ENCODE measurements around the gene PKP1.

Gene PKP1

DNA sequence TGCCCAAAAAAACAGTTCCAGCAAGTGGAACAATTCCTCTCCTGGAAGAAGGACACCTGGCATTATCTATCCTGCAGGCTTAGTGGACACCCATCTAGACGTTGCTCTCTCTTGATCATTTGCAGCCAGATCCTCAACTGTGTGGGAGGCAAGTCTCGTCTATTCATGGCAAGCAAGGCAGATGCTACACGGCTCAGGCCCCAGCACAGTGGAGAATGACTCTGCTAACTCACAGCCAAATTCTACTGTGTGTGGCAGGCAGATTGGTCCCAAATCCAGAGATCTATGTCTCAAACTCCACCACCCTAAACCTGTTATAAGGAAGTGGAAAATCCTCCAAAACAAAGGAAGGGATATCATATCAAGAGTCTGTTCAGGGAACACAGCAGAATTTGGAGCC, 87.2 kb downstream of the PKP1 start:
- Histone ChIP-seq H3K27me3 (ENCODE audit: control insufficient read depth in 1 of 2, insufficient read depth in 2 of 2, low read length in 2 of 2) (peaks cover 0 to 4% of the 10 kb centered on the region in 2 donors), H3K36me3 (ENCODE audit: insufficient read depth, low read length) (no peaks in the 10 kb centered on the region), H3K4me3 (ENCODE audit: low read depth in 1 of 2, low read length in 2 of 2) (no peak overlapping the region), H3K4me1 (ENCODE audit: insufficient read depth, low read length) (no peaks in the 10 kb centered on the region), H3K9me3 (ENCODE audit: low read length) (no peaks in the 10 kb centered on the region), H3K9ac (ENCODE audit: low read length) (no peak overlapping the region), H3K27ac (ENCODE audit: low read depth, low read length) (no peak overlapping the region)

DNA sequence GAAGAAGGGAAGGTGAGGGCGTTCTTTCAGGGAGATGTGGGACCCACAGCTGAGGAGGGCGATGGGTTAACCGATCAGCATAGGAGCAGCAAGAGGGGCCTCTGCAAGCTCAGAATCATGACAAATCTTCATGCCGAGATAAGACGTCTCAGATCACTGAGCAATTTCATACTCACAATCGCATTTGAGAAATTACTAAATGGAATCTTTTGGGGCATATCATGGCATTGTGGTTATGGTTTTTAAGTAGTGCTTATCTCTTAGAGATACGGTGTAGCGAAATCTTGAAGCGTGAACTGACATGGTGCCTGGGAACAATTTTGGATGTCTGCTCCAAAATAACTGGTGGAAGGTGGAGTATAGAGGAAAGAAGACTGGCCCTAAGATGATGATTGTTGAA, 88.0 kb downstream of the PKP1 start:
- H3K4me1 ChIP-seq (ENCODE audit: insufficient read depth, low read length) = no peaks in the 10 kb centered on the region
- no peak overlapping the region for H3K4me3 ChIP-seq (ENCODE audit: low read depth in 1 of 2, low read length in 2 of 2)
- H3K36me3 ChIP-seq (ENCODE audit: insufficient read depth, low read length) = no peaks in the 10 kb centered on the region
- H3K27ac ChIP-seq (ENCODE audit: low read depth, low read length) = no peak overlapping the region
- H3K9ac ChIP-seq (ENCODE audit: low read length) = no peak overlapping the region
- H3K9me3 ChIP-seq (ENCODE audit: low read length) = no peaks in the 10 kb centered on the region
- peaks cover 0 to 4% of the 10 kb centered on the region in 2 donors for H3K27me3 ChIP-seq (ENCODE audit: control insufficient read depth in 1 of 2, insufficient read depth in 2 of 2, low read length in 2 of 2)

DNA sequence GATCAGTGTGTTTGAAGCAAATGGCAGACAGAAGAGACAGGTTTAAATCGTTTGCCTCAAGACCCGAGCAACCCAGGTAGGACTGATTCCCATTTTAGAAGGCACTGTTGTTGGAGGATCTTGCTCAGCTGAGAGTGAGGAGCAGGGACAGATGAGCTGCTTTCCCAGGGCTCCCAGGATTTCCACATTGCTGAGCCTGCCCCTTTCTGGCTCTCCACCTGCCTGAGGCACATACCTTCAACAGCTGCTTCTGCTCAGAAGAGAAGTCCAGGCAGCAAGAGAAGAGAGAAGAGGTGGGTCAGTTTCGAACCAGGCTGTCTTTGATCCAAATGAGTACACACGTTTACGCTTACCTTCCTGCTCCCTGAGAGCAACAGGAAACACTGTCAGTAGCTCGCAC, 88.5 kb downstream of the PKP1 start:
- H3K4me1 ChIP-seq (ENCODE audit: insufficient read depth, low read length) = no peaks in the 10 kb centered on the region
- H3K9me3 ChIP-seq (ENCODE audit: low read length) = no peaks in the 10 kb centered on the region
- peaks cover 0 to 4% of the 10 kb centered on the region in 2 donors for H3K27me3 ChIP-seq (ENCODE audit: control insufficient read depth in 1 of 2, insufficient read depth in 2 of 2, low read length in 2 of 2)
- H3K27ac ChIP-seq (ENCODE audit: low read depth, low read length) = no peak overlapping the region
- H3K4me3 ChIP-seq (ENCODE audit: low read depth in 1 of 2, low read length in 2 of 2) = no peak overlapping the region
- no peaks in the 10 kb centered on the region for H3K36me3 ChIP-seq (ENCODE audit: insufficient read depth, low read length)
- no peak overlapping the region for H3K9ac ChIP-seq (ENCODE audit: low read length)

DNA sequence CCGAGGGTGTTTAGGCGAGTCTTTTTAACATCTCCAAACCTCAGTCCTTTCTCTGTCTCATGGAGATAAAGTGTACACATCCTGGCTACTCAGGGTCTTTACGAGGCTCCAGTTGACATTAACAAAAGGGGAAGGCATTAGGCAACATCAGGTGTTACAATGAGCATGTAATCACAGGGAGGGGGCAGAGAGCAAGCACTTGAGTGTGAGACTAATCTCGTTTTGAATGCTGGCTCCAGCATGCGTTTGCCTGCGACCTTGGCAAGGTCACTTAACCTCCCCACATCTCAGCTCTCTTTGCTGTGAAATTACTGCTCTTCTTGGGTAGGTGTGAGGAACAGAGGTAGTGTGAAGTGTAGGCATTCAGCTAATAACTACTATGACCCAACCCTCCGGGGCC, 91.1 kb downstream of the PKP1 start:
- no peaks in the 10 kb centered on the region for H3K9me3 ChIP-seq (ENCODE audit: low read length)

DNA sequence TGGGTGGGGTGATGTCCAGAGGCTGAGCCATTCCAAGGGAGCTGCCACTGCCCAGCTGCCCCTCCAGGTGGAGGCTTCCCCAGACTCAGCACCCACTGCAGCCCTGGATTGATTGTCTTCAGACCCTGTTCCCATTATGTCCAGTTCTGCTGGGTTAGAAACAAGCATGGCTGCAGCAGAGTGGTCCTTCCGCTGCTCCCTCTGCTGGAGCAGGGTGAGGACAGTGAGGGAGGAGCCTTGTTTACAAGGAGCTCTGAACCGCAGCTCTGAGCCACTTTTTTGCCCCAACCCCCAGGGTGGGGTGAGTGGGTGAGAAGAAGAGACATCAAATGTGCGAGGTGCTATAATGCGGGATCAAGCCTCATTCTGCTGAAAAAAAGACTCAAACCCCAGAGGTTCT, 91.9 kb downstream of the PKP1 start:
- no peaks in the 10 kb centered on the region for H3K4me1 ChIP-seq (ENCODE audit: insufficient read depth, low read length)
- no peak overlapping the region for H3K27ac ChIP-seq (ENCODE audit: low read depth, low read length)

More for the DNA sequence above, 91.1 kb downstream of the PKP1 start:
- Histone ChIP-seq H3K4me3 (ENCODE audit: low read depth in 1 of 2, low read length in 2 of 2) (no peak overlapping the region), H3K36me3 (ENCODE audit: insufficient read depth, low read length) (no peaks in the 10 kb centered on the region), H3K4me1 (ENCODE audit: insufficient read depth, low read length) (no peaks in the 10 kb centered on the region), H3K27me3 (ENCODE audit: control insufficient read depth in 1 of 2, insufficient read depth in 2 of 2, low read length in 2 of 2) (peaks cover 0 to 4% of the 10 kb centered on the region in 2 donors), H3K27ac (ENCODE audit: low read depth, low read length) (no peak overlapping the region), H3K9ac (ENCODE audit: low read length) (no peak overlapping the region)

DNA sequence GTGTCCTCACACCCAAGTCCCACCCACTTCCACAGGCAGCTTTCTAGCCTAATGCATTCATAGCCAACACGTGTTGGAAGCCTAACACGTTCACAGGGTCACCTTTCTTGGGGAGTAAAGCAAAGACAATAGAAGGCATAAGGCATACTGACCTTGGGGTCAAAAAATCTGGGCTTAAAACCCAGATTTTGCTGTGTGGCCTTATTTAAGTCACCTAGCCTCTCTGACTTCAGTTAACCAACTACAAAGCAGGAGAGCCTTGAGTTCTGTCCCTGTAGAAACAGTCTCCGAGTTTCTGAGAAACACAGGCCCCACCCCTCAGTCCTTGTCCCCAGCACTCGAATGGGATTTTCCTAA, 92.8 kb downstream of the PKP1 start:
- H3K9me3 ChIP-seq (ENCODE audit: low read length) = no peaks in the 10 kb centered on the region
- peaks cover 0 to under 1% of the 10 kb centered on the region in 2 donors for H3K27me3 ChIP-seq (ENCODE audit: control insufficient read depth in 1 of 2, insufficient read depth in 2 of 2, low read length in 2 of 2)
- H3K27ac ChIP-seq (ENCODE audit: low read depth, low read length) = no peak overlapping the region
- no peak overlapping the region for H3K9ac ChIP-seq (ENCODE audit: low read length)
- no peak overlapping the region for H3K4me3 ChIP-seq (ENCODE audit: low read depth in 1 of 2, low read length in 2 of 2)
- H3K36me3 ChIP-seq (ENCODE audit: insufficient read depth, low read length) = no peaks in the 10 kb centered on the region
- H3K4me1 ChIP-seq (ENCODE audit: insufficient read depth, low read length) = no peaks in the 10 kb centered on the region

More for the DNA sequence above, 91.9 kb downstream of the PKP1 start:
- Histone ChIP-seq H3K27me3 (ENCODE audit: control insufficient read depth in 1 of 2, insufficient read depth in 2 of 2, low read length in 2 of 2) (peaks cover 0 to 4% of the 10 kb centered on the region in 2 donors), H3K9me3 (ENCODE audit: low read length) (no peaks in the 10 kb centered on the region), H3K9ac (ENCODE audit: low read length) (no peak overlapping the region), H3K36me3 (ENCODE audit: insufficient read depth, low read length) (no peaks in the 10 kb centered on the region), H3K4me3 (ENCODE audit: low read depth in 1 of 2, low read length in 2 of 2) (no peak overlapping the region)

DNA sequence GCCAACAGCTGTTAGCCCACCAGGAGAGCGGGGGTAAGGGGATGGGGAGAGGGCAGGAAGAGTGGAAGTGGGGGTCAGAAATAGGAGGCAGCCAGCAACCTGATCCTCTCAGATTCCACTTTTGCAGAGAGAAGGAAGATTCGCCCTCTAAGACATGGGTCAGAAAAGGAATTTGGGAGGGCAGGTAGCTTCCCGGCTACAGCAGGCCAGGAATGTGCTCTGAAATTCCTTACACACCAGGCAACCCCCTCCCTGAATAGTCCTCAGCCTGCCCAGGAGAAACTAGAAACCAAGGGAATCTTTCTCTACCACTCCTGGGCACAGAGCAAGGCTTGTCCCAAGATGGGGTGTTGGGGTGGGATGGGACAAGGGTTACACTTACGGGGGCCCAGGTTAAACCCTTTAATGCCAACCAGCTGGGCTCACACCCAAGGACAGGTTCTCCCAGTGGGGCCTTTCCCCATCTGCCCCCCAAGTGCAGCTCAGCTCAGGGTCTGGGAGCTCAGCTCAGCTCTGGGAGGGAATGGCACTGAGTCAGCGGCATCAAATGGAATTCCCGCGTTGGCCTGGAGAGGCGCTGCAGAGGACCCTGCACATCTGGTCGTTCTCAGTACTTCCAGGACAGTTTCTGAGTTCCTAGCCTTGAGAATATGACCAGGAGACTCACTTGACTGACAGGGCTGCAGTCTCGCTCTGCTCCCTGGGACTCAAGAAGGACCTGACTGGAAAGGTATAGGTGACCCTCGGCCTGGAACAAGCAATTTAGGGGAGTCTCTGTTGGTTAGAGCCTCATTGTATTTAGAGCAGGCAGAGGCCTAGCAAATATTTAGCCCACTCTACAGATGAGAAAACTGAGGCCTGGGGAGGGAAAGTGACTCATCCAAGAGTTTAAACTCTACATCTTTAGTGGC, 93.4 kb downstream of the PKP1 start:
- Histone ChIP-seq H3K9me3 (ENCODE audit: low read length) (no peaks in the 10 kb centered on the region), H3K36me3 (ENCODE audit: insufficient read depth, low read length) (no peaks in the 10 kb centered on the region), H3K27me3 (ENCODE audit: control insufficient read depth in 1 of 2, insufficient read depth in 2 of 2, low read length in 2 of 2) (no peaks in the 10 kb centered on the region), H3K4me3 (ENCODE audit: low read depth in 1 of 2, low read length in 2 of 2) (no peak overlapping the region), H3K27ac (ENCODE audit: low read depth, low read length) (no peak overlapping the region), H3K9ac (ENCODE audit: low read length) (no peak overlapping the region), H3K4me1 (ENCODE audit: insufficient read depth, low read length) (no peaks in the 10 kb centered on the region)

DNA sequence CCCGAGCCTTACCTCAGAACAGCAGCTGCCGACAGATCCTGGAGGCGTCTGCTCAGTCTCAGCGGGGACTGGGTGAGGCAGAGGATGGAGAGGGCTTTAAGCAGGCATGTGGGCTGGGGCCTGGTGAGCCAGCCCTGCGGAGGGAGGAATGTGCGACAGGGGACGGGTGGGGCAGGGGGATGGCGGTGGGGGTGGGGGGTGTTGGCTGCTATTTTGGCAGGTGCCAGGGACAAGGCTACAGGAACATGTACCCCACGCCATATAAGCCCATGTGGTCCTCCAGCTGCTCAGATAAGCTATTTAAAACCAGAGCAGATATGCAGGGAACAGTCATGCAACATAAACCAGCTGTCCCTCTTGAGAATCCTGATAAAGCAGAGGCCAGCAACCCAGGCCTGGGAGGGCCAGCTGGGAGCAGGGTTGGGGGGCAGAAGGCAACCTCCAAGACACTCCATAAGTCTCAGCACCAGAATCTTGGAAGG, 94.3 kb downstream of the PKP1 start, which contains the start of gene TNNT2:
TSS of gene TNNT2 (minus strand) at position 70 of the 482 bp plus-strand sequence. CDS start 4,426 bp downstream, outside the sequence.
- no peaks in the 10 kb centered on the region for H3K27me3 ChIP-seq (ENCODE audit: control insufficient read depth in 1 of 2, insufficient read depth in 2 of 2, low read length in 2 of 2)

DNA sequence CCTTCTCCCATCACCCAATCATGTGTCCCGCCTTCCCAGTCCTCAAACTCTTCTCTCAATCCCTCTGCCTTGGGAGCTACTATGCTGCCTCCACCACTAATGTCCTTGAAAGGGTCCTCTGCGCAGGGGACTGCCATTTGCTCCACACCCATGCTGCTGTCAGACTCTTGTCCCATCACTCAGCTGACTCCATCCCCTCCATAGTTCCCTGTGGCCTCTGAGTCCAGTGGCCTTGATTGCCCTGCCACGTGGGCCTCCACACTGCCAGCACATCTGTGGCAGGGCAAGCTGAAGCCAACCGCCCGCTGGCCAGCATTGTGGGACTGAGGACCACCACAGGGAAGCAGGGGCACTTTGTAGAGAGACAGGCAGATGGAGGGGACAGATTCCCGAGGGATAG, 95.5 kb downstream of the PKP1 start:
- no peaks in the 10 kb centered on the region for H3K27me3 ChIP-seq (ENCODE audit: control insufficient read depth in 1 of 2, insufficient read depth in 2 of 2, low read length in 2 of 2)
- H3K9me3 ChIP-seq (ENCODE audit: low read length) = no peaks in the 10 kb centered on the region
- H3K27ac ChIP-seq (ENCODE audit: low read depth, low read length) = no peak overlapping the region
- no peaks in the 10 kb centered on the region for H3K36me3 ChIP-seq (ENCODE audit: insufficient read depth, low read length)
- no peak overlapping the region for H3K9ac ChIP-seq (ENCODE audit: low read length)
- H3K4me3 ChIP-seq (ENCODE audit: low read depth in 1 of 2, low read length in 2 of 2) = no peak overlapping the region
- H3K4me1 ChIP-seq (ENCODE audit: insufficient read depth, low read length) = no peaks in the 10 kb centered on the region

More for the DNA sequence above, 94.3 kb downstream of the PKP1 start, which contains the start of gene TNNT2:
- no peak within 1 kb of the TSS for H3K27ac ChIP-seq (ENCODE audit: low read depth, low read length)
- no peaks in the 10 kb centered on the region for H3K36me3 ChIP-seq (ENCODE audit: insufficient read depth, low read length)
- no peaks in the 10 kb centered on the region for H3K4me1 ChIP-seq (ENCODE audit: insufficient read depth, low read length)
- no peak within 1 kb of the TSS for H3K4me3 ChIP-seq (ENCODE audit: low read depth in 1 of 2, low read length in 2 of 2)
- H3K9me3 ChIP-seq (ENCODE audit: low read length) = no peaks in the 10 kb centered on the region
- H3K9ac ChIP-seq (ENCODE audit: low read length) = no peak within 1 kb of the TSS

DNA sequence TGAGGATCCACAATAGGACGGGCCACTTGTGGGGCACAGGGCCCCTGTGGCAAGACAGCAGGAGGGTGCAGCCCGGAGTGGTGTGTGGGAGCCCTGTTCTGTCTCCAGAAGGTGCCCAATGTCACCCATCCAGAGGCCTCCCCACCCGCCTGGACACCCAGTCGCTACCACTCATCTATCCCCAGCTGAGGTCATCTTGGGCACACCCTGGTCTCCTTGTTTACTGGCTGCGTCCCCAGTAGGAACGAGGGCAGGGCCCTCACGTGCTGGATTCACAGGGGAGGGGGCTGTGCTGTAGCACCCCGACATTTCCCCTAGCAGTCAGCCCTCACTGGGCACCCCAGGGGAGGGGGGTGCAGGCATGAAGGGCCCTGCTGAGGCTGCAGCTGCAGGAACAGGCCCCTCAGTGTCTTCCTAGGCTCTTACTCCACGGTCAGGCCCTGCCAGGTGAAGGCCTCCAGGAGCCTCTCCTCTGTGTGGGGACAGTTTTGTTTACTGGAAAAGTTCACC, 96.5 kb downstream of the PKP1 start:
- no peak overlapping the region for H3K9ac ChIP-seq (ENCODE audit: low read length)
- no peak overlapping the region for H3K27ac ChIP-seq (ENCODE audit: low read depth, low read length)
- H3K9me3 ChIP-seq (ENCODE audit: low read length) = no peaks in the 10 kb centered on the region
- H3K27me3 ChIP-seq (ENCODE audit: control insufficient read depth in 1 of 2, insufficient read depth in 2 of 2, low read length in 2 of 2) = no peaks in the 10 kb centered on the region
- no peak overlapping the region for H3K4me3 ChIP-seq (ENCODE audit: low read depth in 1 of 2, low read length in 2 of 2)
- H3K36me3 ChIP-seq (ENCODE audit: insufficient read depth, low read length) = no peaks in the 10 kb centered on the region
- H3K4me1 ChIP-seq (ENCODE audit: insufficient read depth, low read length) = no peaks in the 10 kb centered on the region

DNA sequence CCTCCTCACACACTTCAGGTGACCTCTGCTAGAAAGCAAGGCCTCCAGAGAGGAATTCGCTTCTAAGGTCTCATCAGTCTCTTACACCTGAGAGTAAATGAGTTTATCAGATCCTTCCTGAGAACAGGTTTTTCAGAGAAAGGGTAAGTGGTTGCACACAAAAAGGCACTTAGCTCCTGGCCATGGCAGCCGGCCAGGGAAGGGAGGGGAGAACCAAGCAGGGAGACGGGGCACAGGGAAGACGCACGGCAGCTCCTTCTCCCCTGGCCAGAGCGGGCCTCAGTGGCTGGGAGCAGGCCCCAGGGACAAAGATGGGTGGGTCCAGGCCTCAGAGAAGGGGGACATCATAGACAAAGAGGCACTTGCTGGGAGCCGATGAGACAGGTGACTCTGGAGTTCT, 97.8 kb downstream of the PKP1 start:
- H3K4me1 ChIP-seq (ENCODE audit: insufficient read depth, low read length) = no peaks in the 10 kb centered on the region
- H3K36me3 ChIP-seq (ENCODE audit: insufficient read depth, low read length) = no peaks in the 10 kb centered on the region
- H3K4me3 ChIP-seq (ENCODE audit: low read depth in 1 of 2, low read length in 2 of 2) = no peak overlapping the region
- H3K9me3 ChIP-seq (ENCODE audit: low read length) = no peaks in the 10 kb centered on the region
- H3K27me3 ChIP-seq (ENCODE audit: control insufficient read depth in 1 of 2, insufficient read depth in 2 of 2, low read length in 2 of 2) = no peaks in the 10 kb centered on the region
- H3K27ac ChIP-seq (ENCODE audit: low read depth, low read length) = no peak overlapping the region
- H3K9ac ChIP-seq (ENCODE audit: low read length) = no peak overlapping the region

All from muscle layer of colon (tissue), 2 donors.